SH-SY5Y (cell line): ENCODE results near the gene JAG1.

Source experiments
- GATA2 ChIP-seq: IDR thresholded peaks from 2 replicates; pipeline ENCODE4 v1.6.1; 2011; ENCODE audit warnings: mild to moderate bottlenecking, low read depth, low read length
- GATA3 ChIP-seq: IDR thresholded peaks from 2 replicates; pipeline ENCODE4 v1.6.1; 2011; ENCODE audit warnings: low read depth, mild to moderate bottlenecking, low read length, moderate library complexity

The JAG1 gene

DNA sequence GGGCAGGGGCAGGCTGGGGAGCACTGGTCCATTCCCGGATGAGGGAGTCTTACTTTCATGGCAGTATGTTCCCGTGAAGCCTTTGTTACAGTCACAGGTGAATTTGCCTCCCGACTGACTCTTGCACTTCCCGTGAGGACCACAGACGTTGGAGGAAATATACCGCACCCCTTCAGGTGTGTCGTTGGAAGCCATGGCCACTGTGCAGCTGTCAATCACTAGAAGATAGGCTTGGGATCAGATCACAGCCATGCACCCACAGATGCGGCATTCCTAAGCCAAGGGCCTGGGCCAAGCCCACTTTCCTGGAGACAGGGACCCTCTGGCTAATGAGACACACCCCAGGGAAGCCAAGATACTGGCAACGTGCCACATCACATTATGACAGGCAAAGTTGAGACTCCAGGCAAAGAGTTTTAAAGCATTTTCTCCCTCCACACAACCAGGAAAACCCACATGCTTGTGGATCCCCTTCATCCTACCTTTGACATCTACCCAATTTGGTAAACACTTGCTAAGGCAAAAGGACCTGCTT, 26.8 kb downstream of the JAG1 start:
- no peak for TF ChIP-seq GATA3
- TF ChIP-seq GATA2, result no peak

DNA sequence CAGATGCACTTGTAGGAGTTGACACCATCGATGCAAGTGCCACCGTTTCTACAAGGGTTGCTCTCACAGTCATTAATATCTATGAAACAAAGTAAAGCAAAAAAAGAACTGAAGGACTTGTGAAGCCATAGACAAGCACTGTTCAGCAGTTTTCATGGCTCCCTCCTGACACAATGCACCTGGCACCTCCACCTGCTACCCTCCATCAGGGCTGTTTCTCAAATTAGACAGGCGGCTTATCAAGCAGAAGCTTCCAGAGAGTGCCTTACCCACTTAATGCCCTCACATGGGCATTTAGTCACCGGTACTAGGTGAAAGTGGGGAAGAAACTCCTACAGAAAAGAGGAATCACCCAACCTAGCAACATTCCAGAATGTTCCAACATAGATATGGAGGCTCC, 27.8 kb downstream of the JAG1 start:
- no peak for TF ChIP-seq GATA2
- no peak for TF ChIP-seq GATA3

DNA sequence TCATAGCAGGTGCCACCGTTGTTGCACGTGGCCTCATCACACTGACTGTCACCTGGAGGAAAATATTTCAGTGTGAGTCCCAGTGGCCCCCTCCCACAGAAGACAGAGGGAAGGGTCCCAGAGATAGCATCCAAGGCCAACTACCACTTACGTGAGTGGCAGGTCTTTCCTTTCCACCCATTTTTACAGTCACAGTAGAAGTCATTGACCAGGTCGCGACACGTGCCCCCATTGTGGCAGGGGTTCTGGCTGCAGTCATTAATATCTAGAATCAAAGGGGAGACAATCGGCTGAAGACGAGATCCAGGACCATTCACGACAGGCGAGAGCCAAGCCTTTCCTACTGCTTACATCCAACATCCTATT, 28.6 kb downstream of the JAG1 start:
- no peak for TF ChIP-seq GATA3
- TF ChIP-seq GATA2, result no peak

DNA sequence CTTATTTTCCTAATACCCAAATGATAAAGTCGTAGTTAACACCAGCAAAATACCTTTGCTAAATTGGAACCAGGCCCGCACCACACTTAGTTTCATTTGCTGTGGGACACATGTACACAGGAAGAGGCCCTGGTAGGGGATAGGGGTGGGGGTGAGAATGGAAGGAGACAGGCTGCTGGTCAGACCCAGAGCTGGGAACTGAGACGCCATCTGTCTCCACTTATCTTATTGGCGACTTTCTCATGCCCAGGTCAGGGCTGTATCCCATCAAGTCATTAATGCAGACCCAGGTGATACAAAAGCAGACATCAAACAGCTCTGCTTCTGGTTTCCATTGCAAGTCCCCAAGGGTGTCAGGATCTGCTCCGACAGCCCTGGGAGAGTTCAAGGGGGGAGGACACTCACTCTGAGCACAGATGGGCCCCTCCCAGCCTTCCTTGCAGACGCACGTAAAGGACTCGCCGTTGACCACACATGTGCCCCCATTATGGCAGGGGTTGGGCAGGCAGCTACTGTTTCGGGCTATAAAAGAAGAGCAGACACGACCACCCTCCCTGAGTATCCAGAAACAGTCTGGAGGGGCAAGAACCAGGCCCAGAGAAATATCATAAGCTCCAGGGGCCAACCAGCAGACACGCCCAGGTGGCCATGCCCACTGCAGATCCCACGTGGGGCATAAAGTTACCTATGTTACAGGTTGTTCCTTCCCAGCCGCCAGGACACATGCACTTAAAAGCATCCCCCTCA, 29.2 kb downstream of the JAG1 start:
- TF ChIP-seq GATA3 (no peak), GATA2 (no peak)

DNA sequence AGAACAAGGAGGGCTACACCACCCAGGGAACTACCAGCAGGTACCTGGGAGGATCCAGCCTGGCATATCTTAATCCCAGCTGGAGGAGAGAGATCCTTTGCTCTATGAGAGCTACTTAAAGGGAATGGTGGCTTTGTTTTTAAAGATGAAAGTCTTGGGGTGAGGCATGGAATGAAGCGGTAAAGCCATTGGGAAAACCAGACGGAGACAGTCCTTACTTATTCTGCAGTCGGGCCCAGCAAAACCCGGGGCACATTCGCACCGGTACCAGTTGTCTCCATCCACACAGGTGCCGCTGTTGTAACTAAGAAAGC, 30.3 kb downstream of the JAG1 start:
- no peak for TF ChIP-seq GATA2
- no peak for TF ChIP-seq GATA3

DNA sequence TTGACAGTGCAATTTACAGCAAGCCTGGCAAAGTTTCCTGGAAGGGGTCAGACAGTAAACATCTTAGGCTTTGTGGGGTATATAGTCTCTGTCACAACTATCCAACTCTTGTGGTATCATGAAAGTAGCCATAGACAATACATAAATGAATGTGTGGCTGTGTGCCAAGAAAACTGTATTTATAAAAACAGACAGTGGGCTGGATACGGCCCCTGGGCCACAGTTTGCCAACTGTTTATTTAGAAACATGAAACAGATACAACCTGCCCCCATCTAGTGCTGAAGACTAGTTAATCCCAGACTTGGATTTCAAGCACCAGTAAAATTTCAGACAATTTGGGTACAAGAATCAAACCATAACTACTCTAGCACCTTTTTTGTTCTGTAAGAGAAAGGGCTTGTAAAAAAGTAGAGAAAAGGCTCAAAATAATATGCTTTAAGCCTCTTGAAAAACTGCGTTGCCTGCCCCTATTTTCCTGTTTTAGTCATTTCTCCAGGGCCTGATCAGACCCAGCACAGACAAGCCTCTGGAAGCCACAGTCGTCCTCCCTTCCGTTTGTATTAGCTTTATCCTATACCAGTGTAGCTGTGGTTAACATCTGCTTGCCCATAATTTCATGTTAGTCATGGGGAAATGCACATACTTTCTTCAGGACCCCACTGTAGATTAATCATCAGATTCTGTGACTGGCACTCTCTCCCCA, 30.8 kb downstream of the JAG1 start:
- TF ChIP-seq GATA3 (no peak), GATA2 (no peak)

DNA sequence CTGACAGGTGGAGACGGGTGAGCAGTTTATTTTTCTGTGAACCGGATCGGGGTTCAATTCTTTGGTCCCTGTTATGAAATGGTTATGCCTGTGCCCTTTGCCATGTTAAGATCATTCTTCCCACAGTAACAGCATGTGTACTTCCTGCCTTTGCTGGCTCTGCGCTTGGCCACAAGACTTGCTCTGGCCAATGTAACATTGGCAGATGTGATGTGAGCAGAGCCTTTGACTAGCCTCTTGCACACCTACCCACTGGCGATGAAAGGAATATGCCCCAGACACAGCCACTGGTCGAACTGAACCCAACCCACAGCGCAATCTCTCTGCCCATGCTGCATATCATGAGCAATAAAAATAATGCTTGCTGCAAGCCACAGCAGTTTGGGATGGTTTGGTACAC, 31.9 kb downstream of the JAG1 start:
- TF ChIP-seq GATA2 (no peak), GATA3 (no peak)

DNA sequence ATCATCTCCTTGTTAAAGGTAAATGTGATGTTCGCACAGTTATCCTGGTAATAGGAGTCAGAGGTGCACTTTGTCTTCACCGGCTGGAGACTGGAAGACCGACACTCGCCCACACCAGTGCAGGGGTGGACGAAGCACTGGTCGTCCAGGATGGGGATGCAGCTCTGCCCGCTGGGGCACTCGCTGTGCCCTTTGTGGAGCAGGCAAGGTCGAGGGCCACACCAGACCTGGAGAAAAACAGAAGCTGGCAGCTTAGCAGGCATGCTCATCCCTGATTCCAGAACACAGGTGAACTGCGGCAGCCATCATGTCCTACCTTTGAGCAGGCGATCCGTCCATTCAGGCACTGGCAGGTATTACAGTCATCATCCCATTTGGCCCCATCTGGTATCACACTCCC, 32.3 kb downstream of the JAG1 start:
- TF ChIP-seq GATA3 (no peak), GATA2 (no peak)

DNA sequence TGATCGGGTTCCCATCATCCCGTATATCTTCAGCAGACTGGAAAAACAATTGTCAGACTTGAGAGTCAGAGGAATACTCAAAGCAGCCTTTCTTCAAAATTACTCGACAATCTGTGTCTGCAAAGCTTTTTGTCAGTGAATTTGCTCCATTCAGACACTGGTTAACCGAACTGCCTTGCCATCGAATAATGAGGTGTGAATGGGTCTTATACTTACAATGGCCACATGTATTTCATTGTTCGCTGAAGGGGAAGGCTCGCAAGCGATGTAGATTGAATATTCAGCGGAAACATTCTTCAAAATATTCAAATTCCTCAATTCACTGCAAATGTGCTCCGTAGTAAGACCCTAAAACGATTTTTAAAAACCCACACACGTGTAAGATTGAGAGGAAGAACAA, 32.9 kb downstream of the JAG1 start:
- TF ChIP-seq GATA2 (no peak), GATA3 (no peak)

DNA sequence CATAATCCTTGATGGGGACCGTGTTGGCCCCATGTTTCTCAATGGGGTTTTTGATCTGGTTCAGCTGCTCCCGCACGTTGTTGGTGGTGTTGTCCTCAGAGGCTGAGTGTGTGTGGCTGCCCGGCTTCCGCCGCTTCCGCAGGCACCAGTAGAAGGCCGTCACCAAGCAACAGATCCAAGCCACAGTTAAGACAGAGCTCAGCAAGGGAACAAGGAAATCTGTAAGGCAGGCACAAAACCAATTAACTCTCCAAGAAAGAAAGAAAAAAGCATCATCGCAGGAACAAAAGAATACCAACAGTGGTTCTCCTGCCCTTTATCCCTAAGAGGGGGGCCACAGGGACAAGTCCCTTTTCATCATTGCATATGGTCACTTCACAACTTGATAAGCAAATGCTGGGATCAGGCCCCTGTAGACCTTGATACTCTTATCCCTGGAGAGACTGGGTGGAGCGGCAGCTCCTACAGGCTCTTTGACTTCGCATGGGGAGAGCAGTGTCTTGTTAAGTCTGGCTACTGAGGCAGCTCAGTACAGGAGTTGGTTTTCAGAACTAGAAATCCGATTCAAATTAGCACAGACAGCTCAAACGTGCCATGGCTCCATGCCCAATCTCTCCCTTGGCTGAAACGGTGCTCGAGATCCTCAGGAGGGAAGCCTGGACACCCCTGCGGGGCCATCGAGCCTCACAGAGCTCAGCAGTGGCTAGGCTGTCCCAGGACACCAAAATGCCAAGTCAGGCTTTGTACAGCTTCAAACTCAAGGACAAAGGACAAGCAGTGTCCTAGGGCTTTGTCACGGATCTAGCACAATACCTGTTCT, 33.9 kb downstream of the JAG1 start:
- no peak for TF ChIP-seq GATA3
- no peak for TF ChIP-seq GATA2

DNA sequence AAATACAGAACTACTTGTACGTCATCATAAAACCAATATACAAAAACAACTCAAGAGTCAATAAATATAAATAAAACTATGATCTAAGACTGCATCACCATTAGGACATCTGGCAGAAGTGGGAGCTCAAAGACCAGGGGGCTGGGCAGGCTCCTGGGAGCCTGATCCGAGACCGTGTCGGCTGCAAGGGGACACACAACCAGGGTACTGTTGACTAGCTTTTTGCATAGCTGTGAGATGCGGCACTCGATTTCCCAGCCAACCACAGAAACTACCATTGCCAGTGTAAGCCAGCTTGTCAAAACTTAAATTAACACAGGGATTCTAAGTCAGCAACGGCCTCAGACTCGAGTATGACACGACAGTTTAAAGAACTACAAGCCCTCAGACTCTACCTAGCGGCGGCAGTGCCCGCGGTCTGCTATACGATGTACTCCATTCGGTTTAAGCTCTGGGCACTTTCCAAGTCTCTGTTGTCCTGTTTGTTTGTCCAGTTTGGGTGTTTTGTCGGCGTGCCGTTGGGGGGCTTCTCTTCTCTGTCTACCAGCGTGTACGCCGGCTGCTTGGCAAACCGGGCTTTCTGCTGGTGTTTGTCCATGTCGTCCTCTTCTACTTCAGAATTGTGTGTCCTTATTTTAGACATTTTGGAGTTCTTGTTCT, 34.6 kb downstream of the JAG1 start:
- no peak for TF ChIP-seq GATA3
- no peak for TF ChIP-seq GATA2

DNA sequence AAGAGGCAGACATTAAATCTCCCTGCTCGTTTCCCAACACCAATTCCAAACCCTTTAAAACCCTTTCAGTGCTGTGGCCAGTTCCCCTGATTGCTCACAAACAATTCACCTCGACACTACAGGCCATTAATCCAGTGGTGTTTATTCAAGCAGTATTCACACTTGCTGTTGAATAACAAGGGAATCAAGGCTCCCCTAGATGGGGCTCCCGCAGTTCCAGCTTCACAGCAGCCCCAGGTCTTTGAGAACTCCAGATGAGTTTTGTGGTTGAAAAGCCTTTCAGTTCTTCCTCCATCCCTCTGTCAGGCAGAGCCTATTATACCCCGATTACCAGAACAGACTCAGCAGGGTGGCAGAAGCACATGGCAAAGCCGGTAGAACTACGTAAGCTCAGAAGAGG, 36.2 kb downstream of the JAG1 start:
- TF ChIP-seq GATA2, result no peak
- TF ChIP-seq GATA3, result no peak

DNA sequence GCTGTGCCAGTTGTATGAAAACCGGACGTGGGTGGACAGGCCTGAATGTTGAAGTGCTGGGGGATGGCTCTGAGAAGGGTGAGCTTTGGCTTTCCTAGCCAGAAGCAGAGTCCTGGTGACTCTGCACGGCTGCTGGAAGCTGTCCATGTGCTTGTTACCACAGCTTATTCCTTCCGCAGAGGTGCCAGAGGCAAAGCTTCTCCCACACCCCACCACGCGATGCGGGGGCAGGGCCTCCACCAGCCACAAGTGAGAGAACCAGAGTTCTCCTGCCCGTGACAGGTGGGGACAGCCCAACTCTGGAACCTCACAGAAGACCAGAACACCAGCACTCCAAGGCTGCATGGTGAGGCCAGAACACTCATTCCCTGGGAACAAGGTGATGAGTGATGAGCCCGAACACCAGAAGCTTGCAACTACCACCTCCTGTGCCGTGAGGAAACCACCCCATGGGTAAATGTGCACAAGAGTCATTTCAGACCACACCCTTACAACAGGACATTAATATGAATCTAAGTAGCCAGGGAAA, 36.7 kb downstream of the JAG1 start:
- TF ChIP-seq GATA2 (no peak), GATA3 (no peak)

DNA sequence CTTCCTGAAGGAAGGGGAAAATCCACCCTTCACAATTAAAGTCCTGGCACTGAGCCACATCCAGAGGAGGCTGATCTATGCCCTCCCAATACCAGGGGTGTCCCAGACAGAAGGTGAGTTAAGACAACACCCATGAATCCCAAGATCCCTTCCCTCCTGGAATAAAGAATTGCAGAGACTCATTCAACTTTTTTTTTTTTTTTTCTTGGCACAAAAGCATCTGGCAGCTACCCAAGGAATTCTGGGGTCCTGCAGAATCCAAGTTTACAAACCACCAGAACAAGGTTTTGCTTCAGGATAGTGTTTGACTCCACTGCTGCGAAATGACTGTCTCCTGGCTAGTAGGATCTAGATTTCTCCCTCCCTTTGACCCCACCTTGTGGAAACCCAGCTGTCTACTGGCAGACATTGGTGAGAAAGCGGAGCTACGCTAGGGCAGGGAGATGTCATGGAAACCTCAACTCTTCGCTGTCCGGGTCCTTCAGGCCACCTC, 37.4 kb downstream of the JAG1 start:
- no peak for TF ChIP-seq GATA2
- TF ChIP-seq GATA3, result no peak
